Smooth muscle cell (in vitro differentiated cells): ENCODE results near the gene TBCB. TPM values are rescaled to one million over a fixed set of nuclear protein-coding genes. Genes with fewer than 3 reads are reported as not detected.
"Not testable (repeated sequence)": the region's sequence is repeated elsewhere in the genome, so short reads cannot be mapped to it uniquely, and the experiment has no call there.

Source experiments
- DNase-seq: peaks from one replicate; lab custom pipeline; 2025; ENCODE audit not compliant: unreplicated experiment; lab: John Stamatoyannopoulos, UW
- H2AFZ ChIP-seq: fragments of 200-600 bp; sonication (generic); 2 replicates; pipeline ENCODE4 v1.6.0; 2016; ENCODE audit warnings: antibody characterized with exemption, low read depth, mild to moderate bottlenecking
- H3F3A ChIP-seq: fragments of 200-600 bp; sonication (generic); 2 replicates; pipeline ENCODE4 v1.6.0; 2017; ENCODE audit warnings: antibody characterized with exemption, low read depth
- H3K27ac ChIP-seq: fragments of 200-600 bp; sonication (generic); 2 replicates; pipeline ENCODE4 v1.5.1; 2016; ENCODE audit warnings: low read depth, mild to moderate bottlenecking
- H3K27me3 ChIP-seq: fragments of 200-600 bp; sonication (generic); 2 replicates; pipeline ENCODE4 v1.6.1; 2016; ENCODE audit warnings: low read depth, mild to moderate bottlenecking
- H3K36me3 ChIP-seq: fragments of 200-600 bp; sonication (generic); 2 replicates; pipeline ENCODE4 v1.5.1; 2016; ENCODE audit warnings: low read depth
- H3K4me1 ChIP-seq: fragments of 200-600 bp; sonication (generic); 2 replicates; pipeline ENCODE4 v1.5.1; 2016; ENCODE audit warnings: low read depth
- H3K4me2 ChIP-seq: fragments of 200-600 bp; sonication (generic); 2 replicates; pipeline ENCODE4 v1.6.0; 2016; ENCODE audit warnings: mild to moderate bottlenecking
- H3K4me3 ChIP-seq: fragments of 200-600 bp; sonication (generic); 2 replicates; pipeline ENCODE4 v1.5.1; 2016; ENCODE audit warnings: mild to moderate bottlenecking
- H3K79me2 ChIP-seq: fragments of 200-600 bp; sonication (generic); 2 replicates; pipeline ENCODE4 v1.6.0; 2016; ENCODE audit warnings: low read depth, mild to moderate bottlenecking
- H3K9ac ChIP-seq: fragments of 200-600 bp; sonication (generic); 2 replicates; pipeline ENCODE4 v1.6.0; 2016; ENCODE audit warnings: low read depth
- H3K9me3 ChIP-seq: fragments of 200-600 bp; sonication (generic); replicated peaks from 2 replicates; pipeline ENCODE4 v1.5.1; 2016; ENCODE audit warnings: low read depth
- H4K20me1 ChIP-seq: fragments of 200-600 bp; sonication (generic); 2 replicates; pipeline ENCODE4 v1.6.0; 2016; ENCODE audit warnings: low read depth
- WGBS: methylation state at CpG from one replicate; pipeline ENCODE4 v1.1.7; 2016; ENCODE audit warnings: low lambda C conversion rate; 5-methylcytosine and 5-hydroxymethylcytosine counted together
- polyA plus RNA-seq: library from polyadenylated mRNA; unstranded; fragments of >200 nt; fragmentation: Nextera tagmentation; extraction: Ambion mirVana; gene quantifications from 2 replicates; pipeline ENCODE4 v1.2.1, GENCODE V29; 2016
- total RNA-seq: library from RNA; depleted of rRNA; stranded (reverse); fragments of >200 nt; gene quantifications from 2 replicates; pipeline ENCODE4 v1.2.3, GENCODE V29; 2014
- TF ChIP-seq, protein P1 (sequence below): fragments of 200-600 bp; sonication (generic); IDR thresholded peaks from 2 replicates; pipeline ENCODE4 v1.5.1; 2017; ENCODE audit warnings: borderline replicate concordance, mild to moderate bottlenecking, antibody characterized with exemption; ENCODE audit not compliant: insufficient read depth, poor library complexity, severe bottlenecking

Gene TBCB
- total and polyA plus RNA-seq, 2 experiments from 2014 or later = 146 to 234 TPM

GRCh38 chr19:36169084-36169760 lies 54.0 kb downstream of the TBCB start:
- Histone ChIP-seq H3K79me2 (no peaks in the 10 kb centered on the region), H3K4me1 (no peaks in the 10 kb centered on the region), H3K36me3 (no peaks in the 10 kb centered on the region), H3K27ac (peak overlapping the region; percentile 28), H3F3A (no peaks in the 10 kb centered on the region), H3K4me2 (no peak overlapping the region), H4K20me1 (no peaks in the 10 kb centered on the region), H2AFZ (no peak overlapping the region), H3K27me3 (no peaks in the 10 kb centered on the region), H3K9ac (no peak overlapping the region), H3K9me3 (no peaks in the 10 kb centered on the region), H3K4me3 (no peak overlapping the region)
- TF ChIP-seq, protein P1, sequence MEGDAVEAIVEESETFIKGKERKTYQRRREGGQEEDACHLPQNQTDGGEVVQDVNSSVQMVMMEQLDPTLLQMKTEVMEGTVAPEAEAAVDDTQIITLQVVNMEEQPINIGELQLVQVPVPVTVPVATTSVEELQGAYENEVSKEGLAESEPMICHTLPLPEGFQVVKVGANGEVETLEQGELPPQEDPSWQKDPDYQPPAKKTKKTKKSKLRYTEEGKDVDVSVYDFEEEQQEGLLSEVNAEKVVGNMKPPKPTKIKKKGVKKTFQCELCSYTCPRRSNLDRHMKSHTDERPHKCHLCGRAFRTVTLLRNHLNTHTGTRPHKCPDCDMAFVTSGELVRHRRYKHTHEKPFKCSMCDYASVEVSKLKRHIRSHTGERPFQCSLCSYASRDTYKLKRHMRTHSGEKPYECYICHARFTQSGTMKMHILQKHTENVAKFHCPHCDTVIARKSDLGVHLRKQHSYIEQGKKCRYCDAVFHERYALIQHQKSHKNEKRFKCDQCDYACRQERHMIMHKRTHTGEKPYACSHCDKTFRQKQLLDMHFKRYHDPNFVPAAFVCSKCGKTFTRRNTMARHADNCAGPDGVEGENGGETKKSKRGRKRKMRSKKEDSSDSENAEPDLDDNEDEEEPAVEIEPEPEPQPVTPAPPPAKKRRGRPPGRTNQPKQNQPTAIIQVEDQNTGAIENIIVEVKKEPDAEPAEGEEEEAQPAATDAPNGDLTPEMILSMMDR = no peak
- DNase-seq = no peak
- 35% methylated on average over 9 of the region's 9 CpGs for WGBS

DNA sequence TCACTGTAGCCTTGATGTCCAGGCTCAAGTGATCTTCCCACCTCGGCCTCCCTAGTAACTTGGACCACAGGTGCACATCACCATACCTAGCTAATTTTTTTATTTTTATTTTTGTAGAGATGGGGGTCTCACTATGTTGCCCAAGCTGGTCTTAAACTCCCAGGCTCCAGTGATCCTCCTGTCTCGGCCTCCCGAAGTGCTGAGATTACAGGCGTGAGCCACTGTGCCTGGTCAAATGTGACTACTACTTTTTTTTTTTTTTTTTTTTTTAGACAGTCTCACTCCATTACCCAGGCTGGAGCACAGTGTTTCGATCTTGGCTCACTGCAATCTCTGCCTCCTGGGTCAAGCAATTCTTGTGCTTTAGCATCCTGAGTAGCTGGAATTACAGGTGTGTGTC lies 57.6 kb downstream of the TBCB start:
- DNase-seq = no peak
- Histone ChIP-seq H3K9ac (no peak overlapping the region), H3F3A (no peaks in the 10 kb centered on the region), H3K4me3 (no peak overlapping the region), H3K27ac (no peak overlapping the region), H3K79me2 (no peaks in the 10 kb centered on the region), H3K27me3 (no peaks in the 10 kb centered on the region), H3K36me3 (no peaks in the 10 kb centered on the region), H3K9me3 (no peaks in the 10 kb centered on the region), H3K4me2 (no peak overlapping the region), H2AFZ (no peak overlapping the region), H4K20me1 (no peaks in the 10 kb centered on the region), H3K4me1 (no peaks in the 10 kb centered on the region)
- TF ChIP-seq, protein P1 = no peak
- 96% methylated on average over 5 of the region's 5 CpGs for WGBS

- DNase-seq, H3K4me1 ChIP-seq, H3K9me3 ChIP-seq, H3K79me2 ChIP-seq, H3K27ac ChIP-seq, H3K4me2 ChIP-seq, H3K36me3 ChIP-seq, H3K4me3 ChIP-seq, H4K20me1 ChIP-seq, H3K9ac ChIP-seq, H3F3A ChIP-seq, H3K27me3 ChIP-seq, H2AFZ ChIP-seq: not testable (repeated sequence)
- 93% methylated on average over 8 of the region's 8 CpGs for WGBS
Observed at GRCh38 chr19:36173846-36174245, 58.6 kb downstream of the TBCB start.

Other genes starting within 250 kb of the TBCB start
- 40.1 and 81.8 TPM in 2 replicates for gene APLP1, start 246.9 kb upstream of the TBCB start, total RNA-seq
- gene APLP1, start 246.9 kb upstream of the TBCB start, polyA plus RNA-seq = 98.3 and 114 TPM in 2 replicates
- 4.2 and 4.9 TPM in 2 replicates for gene NFKBID, start 214.9 kb upstream of the TBCB start, total RNA-seq
- 9.0 and 11.1 TPM in 2 replicates for gene NFKBID, start 214.9 kb upstream of the TBCB start, polyA plus RNA-seq
- 0.81 TPM in 1 of 2 replicates, not detected in the other for gene HCST, start 212.9 kb upstream of the TBCB start, total RNA-seq
- 2.6 and 3.4 TPM in 2 replicates for gene HCST, start 212.9 kb upstream of the TBCB start, polyA plus RNA-seq
- not detected in 2 replicates for gene TYROBP, start 207.2 kb upstream of the TBCB start, total RNA-seq
- not detected in 2 replicates for gene TYROBP, start 207.2 kb upstream of the TBCB start, polyA plus RNA-seq
- gene LRFN3, start 179.1 kb upstream of the TBCB start, total RNA-seq = 6.0 and 6.2 TPM in 2 replicates
- gene LRFN3, start 179.1 kb upstream of the TBCB start, polyA plus RNA-seq = 15.3 and 15.5 TPM in 2 replicates
- gene SDHAF1, start 120.3 kb upstream of the TBCB start, total RNA-seq = 24.0 TPM in 2 replicates
- 27.1 and 27.7 TPM in 2 replicates for gene SDHAF1, start 120.3 kb upstream of the TBCB start, polyA plus RNA-seq
- gene SYNE4, start 106.7 kb upstream of the TBCB start, total RNA-seq = 1.1 and 1.9 TPM in 2 replicates
- 2.6 and 8.8 TPM in 2 replicates for gene SYNE4, start 106.7 kb upstream of the TBCB start, polyA plus RNA-seq
- gene ALKBH6, start 101.3 kb upstream of the TBCB start, total RNA-seq = 26.2 and 35.4 TPM in 2 replicates
- gene ALKBH6, start 101.3 kb upstream of the TBCB start, polyA plus RNA-seq = 36.1 and 37.4 TPM in 2 replicates
- 3.7 and 10.7 TPM in 2 replicates for gene CLIP3, start 82.6 kb upstream of the TBCB start, total RNA-seq
- 35.2 and 36.7 TPM in 2 replicates for gene CLIP3, start 82.6 kb upstream of the TBCB start, polyA plus RNA-seq
- 9.3 and 13.1 TPM in 2 replicates for gene THAP8, start 61.2 kb upstream of the TBCB start, total RNA-seq
- gene THAP8, start 61.2 kb upstream of the TBCB start, polyA plus RNA-seq = 13.1 and 22.9 TPM in 2 replicates
- gene WDR62, start 60.6 kb upstream of the TBCB start, total RNA-seq = 1.0 and 1.5 TPM in 2 replicates
- 2.1 and 4.6 TPM in 2 replicates for gene WDR62, start 60.6 kb upstream of the TBCB start, polyA plus RNA-seq
- gene OVOL3, start 4.3 kb upstream of the TBCB start, total RNA-seq = not detected in 2 replicates
- gene OVOL3, start 4.3 kb upstream of the TBCB start, polyA plus RNA-seq = not detected in 2 replicates
- 33.3 and 102 TPM in 2 replicates for gene POLR2I, start 593 bp upstream of the TBCB start, total RNA-seq
- 132 and 172 TPM in 2 replicates for gene POLR2I, start 593 bp upstream of the TBCB start, polyA plus RNA-seq
- 183 and 252 TPM in 2 replicates for gene CAPNS1, start 24.6 kb downstream of the TBCB start, total RNA-seq
- gene CAPNS1, start 24.6 kb downstream of the TBCB start, polyA plus RNA-seq = 365 and 383 TPM in 2 replicates
- not detected in 2 replicates for gene COX7A1, start 37.0 kb downstream of the TBCB start, total RNA-seq
- 1.5 TPM in 1 of 2 replicates, not detected in the other for gene COX7A1, start 37.0 kb downstream of the TBCB start, polyA plus RNA-seq
- gene ZNF565, start 99.2 kb downstream of the TBCB start, total RNA-seq = 4.5 and 8.6 TPM in 2 replicates
- 2.6 and 4.7 TPM in 2 replicates for gene ZNF565, start 99.2 kb downstream of the TBCB start, polyA plus RNA-seq
- gene ZNF146, start 99.6 kb downstream of the TBCB start, total RNA-seq = 155 and 161 TPM in 2 replicates
- gene ZNF146, start 99.6 kb downstream of the TBCB start, polyA plus RNA-seq = 49.4 and 57.5 TPM in 2 replicates